Neural cell (in vitro differentiated cells): ENCODE measurements around the gene PPOX. TPM values are rescaled to one million over a fixed set of nuclear protein-coding genes. Genes with fewer than 3 reads are reported as not detected.
A peak's percentile ranks its signal among the peaks of the same experiment; 100 is the strongest.

Experiments used
- H2AFZ ChIP-seq: fragments of 200-600, 300-800 bp; sonication (generic), shearing (Covaris generic); 2 replicates; pipeline ENCODE4 v1.6.0; 2014; ENCODE audit warnings: low read depth, mild to moderate bottlenecking, antibody characterized with exemption, low read length, moderate library complexity
- H3F3A ChIP-seq: fragments of 200-600 bp; shearing (Covaris generic); 2 replicates; pipeline ENCODE4 v1.6.1; 2016; ENCODE audit warnings: mild to moderate bottlenecking, moderate library complexity, mixed read lengths, antibody characterized with exemption, low read length; ENCODE audit not compliant: insufficient read depth, poor library complexity, severe bottlenecking
- H3K27ac ChIP-seq: fragments of 200-600, 300-800 bp; sonication (generic), shearing (Covaris generic); 2 replicates; pipeline ENCODE4 v1.5.1; 2014; ENCODE audit warnings: mild to moderate bottlenecking, low read length, moderate library complexity
- H3K27me3 ChIP-seq: fragments of 300-800, 200-600 bp; sonication (generic), shearing (Covaris generic); 2 replicates; pipeline ENCODE4 v1.6.0; 2014; ENCODE audit warnings: mild to moderate bottlenecking, low read depth, low read length, moderate library complexity; ENCODE audit not compliant: insufficient read depth
- H3K36me3 ChIP-seq: fragments of 300-800, 200-600 bp; sonication (generic), shearing (Covaris generic); 2 replicates; pipeline ENCODE4 v1.5.1; 2014; ENCODE audit warnings: mild to moderate bottlenecking, antibody characterized with exemption, low read length, moderate library complexity; ENCODE audit not compliant: insufficient read depth
- H3K4me2 ChIP-seq: fragments of 300-800, 200-600 bp; sonication (generic), shearing (Covaris generic); 2 replicates; pipeline ENCODE4 v1.6.0; 2014; ENCODE audit warnings: mild to moderate bottlenecking, low read length
- H3K4me3 ChIP-seq: fragments of 300-800, 200-600 bp; sonication (generic), shearing (Covaris generic); 2 replicates; pipeline ENCODE4 v1.5.1; 2014; ENCODE audit warnings: mild to moderate bottlenecking, low read length, moderate library complexity
- H3K79me2 ChIP-seq: fragments of 200-600 bp; shearing (Covaris generic); replicated peaks from 2 replicates; pipeline ENCODE4 v1.6.0; 2014; ENCODE audit warnings: mild to moderate bottlenecking, low read length, moderate library complexity; ENCODE audit not compliant: insufficient read depth
- H3K9ac ChIP-seq: fragments of 300-800, 200-600 bp; sonication (generic), shearing (Covaris generic); 2 replicates; pipeline ENCODE4 v1.6.1; 2016; ENCODE audit warnings: mild to moderate bottlenecking, low read length, mixed read lengths
- H3K9me2 ChIP-seq: fragments of 200-600 bp; shearing (Covaris generic); 2 replicates; pipeline ENCODE4 v1.6.1; 2016; ENCODE audit warnings: mild to moderate bottlenecking, low read length, mixed read lengths; ENCODE audit not compliant: insufficient read depth
- H3K9me3 ChIP-seq: fragments of 200-600, 300-800 bp; sonication (generic), shearing (Covaris generic); 2 replicates; pipeline ENCODE4 v1.6.1; 2016; ENCODE audit warnings: mild to moderate bottlenecking, mixed run types, low read length, moderate library complexity, mixed read lengths
- H4K20me1 ChIP-seq: fragments of 200-600 bp; shearing (Covaris generic); 2 replicates; pipeline ENCODE4 v1.6.1; 2016; ENCODE audit warnings: mild to moderate bottlenecking, mixed run types; ENCODE audit not compliant: insufficient read depth
- CTCF ChIP-seq: fragments of 450-650 bp; IDR thresholded peaks from 2 replicates; pipeline ENCODE4 v1.5.1; 2014; ENCODE audit warnings: antibody characterized with exemption, mild to moderate bottlenecking, moderate library complexity; ENCODE audit not compliant: poor library complexity, severe bottlenecking
- EP300 ChIP-seq: fragments of 450-650 bp; conservative IDR thresholded peaks from 2 replicates; pipeline ENCODE4 v1.6.1; 2014; ENCODE audit warnings: antibody characterized with exemption, mild to moderate bottlenecking, moderate library complexity; ENCODE audit not compliant: poor library complexity, severe bottlenecking
- EZH2 ChIP-seq: fragments of 200-600, 300-800 bp; shearing (Covaris generic), sonication (generic); IDR thresholded peaks from 2 replicates; pipeline ENCODE4 v1.6.1; 2014; ENCODE audit warnings: antibody characterized with exemption, low read length, borderline replicate concordance, mild to moderate bottlenecking; ENCODE audit not compliant: insufficient read depth, poor library complexity, severe bottlenecking
- MXI1 ChIP-seq: fragments of 450-650 bp; conservative IDR thresholded peaks from 2 replicates; pipeline ENCODE4 v1.6.1; 2014; ENCODE audit warnings: antibody characterized with exemption, mild to moderate bottlenecking; ENCODE audit not compliant: poor library complexity, severe bottlenecking
- POLR2AphosphoS5 ChIP-seq: IDR thresholded peaks from 2 replicates; pipeline ENCODE4 v1.6.1; 2012
- RAD21 ChIP-seq: fragments of 450-650 bp; conservative IDR thresholded peaks from 2 replicates; pipeline ENCODE4 v1.6.1; 2014; ENCODE audit warnings: antibody characterized with exemption, mild to moderate bottlenecking, moderate library complexity
- SMC3 ChIP-seq: fragments of 450-650 bp; conservative IDR thresholded peaks from 2 replicates; pipeline ENCODE4 v1.6.1; 2014; ENCODE audit warnings: antibody characterized with exemption, mild to moderate bottlenecking, moderate library complexity; ENCODE audit not compliant: poor library complexity
- TAF1 ChIP-seq: IDR thresholded peaks from 2 replicates; pipeline ENCODE4 v1.6.1; 2012; ENCODE audit warnings: low read depth
- polyA plus RNA-seq: library from polyadenylated mRNA; depleted of rRNA; stranded (reverse); fragments of >200 nt; gene quantifications from 2 replicates; pipeline ENCODE4 v1.2.3, GENCODE V29; 2014
- TF ChIP-seq, protein P1 (sequence below): IDR thresholded peaks from 2 replicates; pipeline ENCODE4 v1.6.1; 2012; ENCODE audit warnings: borderline replicate concordance

PPOX gene
- polyA plus RNA-seq, 1 donor from 2014 or later = 93.9 TPM

DNA sequence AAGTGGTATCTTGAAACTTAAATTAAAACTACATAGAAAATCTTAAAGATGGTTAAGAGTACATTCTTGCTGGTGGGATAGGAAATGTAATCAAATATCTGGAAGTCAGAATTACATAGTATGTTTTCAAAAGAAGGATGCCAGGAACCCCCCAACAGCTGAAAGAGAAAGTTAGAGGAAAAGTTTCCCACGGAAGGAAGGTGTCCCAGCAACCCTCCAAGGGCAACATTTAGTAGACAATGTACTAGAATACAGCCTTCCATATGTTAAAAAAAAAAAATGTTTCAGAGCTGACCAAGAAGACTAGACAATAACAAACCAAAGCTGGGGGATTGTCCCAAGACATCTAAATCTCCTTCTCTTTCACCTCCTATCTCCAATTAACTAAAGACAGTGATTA is 36.0 kb upstream of the PPOX start (continued):
- TF ChIP-seq CTCF = no peak
- TF ChIP-seq TAF1 = no peak
- TF ChIP-seq MXI1 = no peak
- TF ChIP-seq SMC3 = no peak

GRCh38 chr1:161131523-161132409 is 34.5 kb upstream of the PPOX start:
- Histone ChIP-seq H3K27me3 (no peaks in the 10 kb centered on the region), H3F3A (no peaks in the 10 kb centered on the region), H3K4me3 (peak overlapping the region; percentile 73), H3K9ac (peak overlapping the region; percentile 81), H3K9me3 (no peaks in the 10 kb centered on the region), H3K4me2 (peak overlapping the region; percentile 84), H3K9me2 (no peaks in the 10 kb centered on the region), H3K79me2 (peaks cover 28% of the 10 kb centered on the region), H3K36me3 (no peaks in the 10 kb centered on the region), H3K27ac (peak overlapping the region; percentile 95), H4K20me1 (no peaks in the 10 kb centered on the region), H2AFZ (peak overlapping the region; percentile 62)
- TF ChIP-seq CTCF (no peak), MXI1 (no peak), RAD21 (no peak), TAF1 (no peak), EZH2 (no peak)

- H3K9ac ChIP-seq = peak within 1 kb of the TSS; percentile 81
- no peaks in the 10 kb centered on the region for H3F3A ChIP-seq
- no peaks in the 10 kb centered on the region for H3K36me3 ChIP-seq
- H3K4me2 ChIP-seq = peak within 1 kb of the TSS; percentile 84
- peak within 1 kb of the TSS; percentile 65 for H2AFZ ChIP-seq
- H3K27ac ChIP-seq = peak within 1 kb of the TSS; percentile 95
- no peaks in the 10 kb centered on the region for H3K9me2 ChIP-seq
- H3K27me3 ChIP-seq = no peaks in the 10 kb centered on the region
- H3K9me3 ChIP-seq = no peaks in the 10 kb centered on the region
- TF ChIP-seq RAD21 (no peak), SMC3 (peak; percentile 55), POLR2AphosphoS5 (peak; percentile 74), TAF1 (peak; percentile 56), EZH2 (no peak), CTCF (peak; percentile 75), MXI1 (peak; percentile 63), EP300 (peak; percentile 59)
- TF ChIP-seq, protein P1, sequence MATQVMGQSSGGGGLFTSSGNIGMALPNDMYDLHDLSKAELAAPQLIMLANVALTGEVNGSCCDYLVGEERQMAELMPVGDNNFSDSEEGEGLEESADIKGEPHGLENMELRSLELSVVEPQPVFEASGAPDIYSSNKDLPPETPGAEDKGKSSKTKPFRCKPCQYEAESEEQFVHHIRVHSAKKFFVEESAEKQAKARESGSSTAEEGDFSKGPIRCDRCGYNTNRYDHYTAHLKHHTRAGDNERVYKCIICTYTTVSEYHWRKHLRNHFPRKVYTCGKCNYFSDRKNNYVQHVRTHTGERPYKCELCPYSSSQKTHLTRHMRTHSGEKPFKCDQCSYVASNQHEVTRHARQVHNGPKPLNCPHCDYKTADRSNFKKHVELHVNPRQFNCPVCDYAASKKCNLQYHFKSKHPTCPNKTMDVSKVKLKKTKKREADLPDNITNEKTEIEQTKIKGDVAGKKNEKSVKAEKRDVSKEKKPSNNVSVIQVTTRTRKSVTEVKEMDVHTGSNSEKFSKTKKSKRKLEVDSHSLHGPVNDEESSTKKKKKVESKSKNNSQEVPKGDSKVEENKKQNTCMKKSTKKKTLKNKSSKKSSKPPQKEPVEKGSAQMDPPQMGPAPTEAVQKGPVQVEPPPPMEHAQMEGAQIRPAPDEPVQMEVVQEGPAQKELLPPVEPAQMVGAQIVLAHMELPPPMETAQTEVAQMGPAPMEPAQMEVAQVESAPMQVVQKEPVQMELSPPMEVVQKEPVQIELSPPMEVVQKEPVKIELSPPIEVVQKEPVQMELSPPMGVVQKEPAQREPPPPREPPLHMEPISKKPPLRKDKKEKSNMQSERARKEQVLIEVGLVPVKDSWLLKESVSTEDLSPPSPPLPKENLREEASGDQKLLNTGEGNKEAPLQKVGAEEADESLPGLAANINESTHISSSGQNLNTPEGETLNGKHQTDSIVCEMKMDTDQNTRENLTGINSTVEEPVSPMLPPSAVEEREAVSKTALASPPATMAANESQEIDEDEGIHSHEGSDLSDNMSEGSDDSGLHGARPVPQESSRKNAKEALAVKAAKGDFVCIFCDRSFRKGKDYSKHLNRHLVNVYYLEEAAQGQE = peak; percentile 90
- no peaks in the 10 kb centered on the region for H4K20me1 ChIP-seq
- peaks cover 25% of the 10 kb centered on the region for H3K79me2 ChIP-seq
- H3K4me3 ChIP-seq = peak within 1 kb of the TSS; percentile 73
These were observed 33.6 kb upstream of the PPOX start, which contains the start of gene DEDD for GRCh38 chr1:161132410-161133219. Gene DEDD (minus strand): TSS chr1:161132667. CDS start chr1:161124462, 8,205 bp downstream.
